Astrocyte (in vitro differentiated cells and primary cell): ENCODE results near the gene LHFPL4.

Experiments
- CTCF ChIP-seq: IDR thresholded peaks from 2 replicates; pipeline ENCODE4 v1.5.1; 2011; ENCODE audit warnings: low read depth, mild to moderate bottlenecking, inconsistent platforms, low read length, moderate library complexity; ENCODE audit not compliant: insufficient read depth
- EZH2 ChIP-seq: IDR thresholded peaks from 2 replicates; pipeline ENCODE4 v1.6.1; 2012; ENCODE audit warnings: mild to moderate bottlenecking, low read length, inconsistent platforms; ENCODE audit not compliant: insufficient read depth

GRCh38 chr3:9534429-9534828 lies 19.2 kb downstream of the LHFPL4 start:
- TF ChIP-seq CTCF (no peak), EZH2 (no peak)
